Kidney tubule cell (primary cell): ENCODE measurements around the gene PLLP.
"Not testable (repeated sequence)": the region's sequence is repeated elsewhere in the genome, so short reads cannot be mapped to it uniquely, and the experiment has no call there.

Experiments used
- DNase-seq: peaks from one replicate; pipeline ENCODE4 v3.0.0-alpha.2; 2018; ENCODE audit warnings: low spot score

The PLLP gene

GRCh38 chr16:57303021-57303909, 18.8 kb upstream of the PLLP start:
- no peak for DNase-seq

GRCh38 chr16:57301126-57301817, 16.8 kb upstream of the PLLP start:
- no peak for DNase-seq

GRCh38 chr16:57300387-57301125, 16.1 kb upstream of the PLLP start:
- DNase-seq = peak; percentile 98

- DNase-seq = peak; percentile 98
These were observed 15.4 kb upstream of the PLLP start for GRCh38 chr16:57299719-57300386.

- peak; percentile 92 for DNase-seq
These were observed 14.7 kb upstream of the PLLP start for GRCh38 chr16:57299009-57299718.

- no peak for DNase-seq
These were observed 13.4 kb upstream of the PLLP start for GRCh38 chr16:57297856-57298255.

GRCh38 chr16:57289391-57290257, 5.2 kb upstream of the PLLP start:
- DNase-seq = no peak

GRCh38 chr16:57285379-57285778, 907 bp upstream of the PLLP start:
- DNase-seq = no peak

- DNase-seq = no peak
These were observed 486 bp upstream of the PLLP start for GRCh38 chr16:57284952-57285363.

- DNase-seq = no peak
These were observed 588 bp downstream of the PLLP start for GRCh38 chr16:57283959-57284208.

- DNase-seq = no peak
These were observed 1.1 kb downstream of the PLLP start for GRCh38 chr16:57283214-57283958.

- DNase-seq = no peak
These were observed 1.8 kb downstream of the PLLP start for GRCh38 chr16:57282510-57283213.

- DNase-seq = no peak
These were observed 2.7 kb downstream of the PLLP start for GRCh38 chr16:57281791-57282190.

GRCh38 chr16:57279780-57280638, 4.5 kb downstream of the PLLP start:
- DNase-seq = no peak

GRCh38 chr16:57278494-57278893, 6.0 kb downstream of the PLLP start:
- DNase-seq = no peak

GRCh38 chr16:57277586-57277985, 6.9 kb downstream of the PLLP start:
- peak; percentile 98 for DNase-seq

GRCh38 chr16:57276596-57276995, 7.9 kb downstream of the PLLP start:
- DNase-seq = no peak

- not testable (repeated sequence) for DNase-seq
These were observed 8.5 kb downstream of the PLLP start for GRCh38 chr16:57275946-57276345.
